Fibroblast of pulmonary artery (primary cell): Measurements from ENCODE around the gene HERC2.

ENCODE experiments used
- DNase-seq: peaks from one replicate; pipeline ENCODE4 v3.0.0-alpha.2; 2010; ENCODE audit warnings: low read depth
- H3K4me3 ChIP-seq: replicated peaks from 2 replicates; pipeline ENCODE4 v1.5.1; 2011; ENCODE audit warnings: low read depth, mild to moderate bottlenecking, control low read depth, low read length, moderate library complexity
- CTCF ChIP-seq: IDR thresholded peaks from 2 replicates; pipeline ENCODE4 v1.5.1; 2011; ENCODE audit warnings: mild to moderate bottlenecking, control low read depth, low read length, inconsistent platforms; ENCODE audit errors: missing control alignments

HERC2 gene

GRCh38 chr15:28273468-28273867 lies 48.5 kb downstream of the HERC2 start:
- peak; percentile 52 for TF ChIP-seq CTCF
- peak; percentile 49 for DNase-seq
- H3K4me3 ChIP-seq: no peak overlapping the region

DNA sequence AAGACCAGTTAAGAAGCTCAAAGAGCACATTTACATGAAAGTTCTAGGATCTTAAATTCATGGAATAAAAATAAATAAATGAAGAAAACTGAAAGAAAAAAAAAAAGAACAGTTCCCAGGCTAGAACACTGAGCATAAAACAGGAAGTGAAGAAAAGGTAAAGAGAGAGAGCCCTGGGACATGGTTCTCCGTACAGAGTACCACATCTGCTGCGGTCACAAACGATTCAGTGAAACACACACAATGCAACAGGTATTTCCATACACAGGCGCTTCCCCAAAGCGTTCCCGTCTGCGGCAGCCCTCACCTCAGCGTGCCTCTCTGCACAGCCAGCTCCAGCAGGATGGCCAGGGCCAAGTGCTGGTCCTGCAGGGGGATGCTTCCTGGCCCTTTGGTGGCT lies 49.4 kb downstream of the HERC2 start:
- H3K4me3 ChIP-seq: no peak overlapping the region
- no peak for TF ChIP-seq CTCF
- no peak for DNase-seq

DNA sequence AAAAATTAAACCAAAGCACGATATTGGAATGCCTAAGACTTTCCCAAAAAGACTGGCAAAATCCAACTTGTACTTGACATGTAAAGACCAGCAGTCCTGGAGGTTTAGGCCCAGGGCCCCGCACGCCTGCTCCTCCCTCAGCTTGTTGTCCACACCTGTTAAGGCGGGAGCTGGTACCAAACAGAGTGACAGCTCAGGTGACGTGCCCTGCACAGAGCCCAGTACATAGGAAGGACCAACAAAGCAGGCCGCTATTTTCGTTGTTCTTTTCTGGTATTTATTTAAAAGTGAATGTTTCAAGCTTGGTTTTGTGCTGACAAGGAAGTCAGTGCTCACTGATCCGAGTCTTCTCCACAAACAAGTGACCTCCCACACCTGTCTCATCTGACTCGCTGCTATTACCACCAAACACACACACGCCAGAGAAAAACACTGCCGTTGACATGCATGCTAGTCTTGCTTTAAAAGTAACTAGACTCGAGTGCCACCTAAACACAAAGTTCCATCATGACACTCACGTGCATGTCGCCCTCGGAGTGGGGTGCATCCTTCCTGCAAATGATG lies 50.2 kb downstream of the HERC2 start:
- H3K4me3 ChIP-seq: no peak overlapping the region
- TF ChIP-seq CTCF: no peak
- DNase-seq: no peak

DNA sequence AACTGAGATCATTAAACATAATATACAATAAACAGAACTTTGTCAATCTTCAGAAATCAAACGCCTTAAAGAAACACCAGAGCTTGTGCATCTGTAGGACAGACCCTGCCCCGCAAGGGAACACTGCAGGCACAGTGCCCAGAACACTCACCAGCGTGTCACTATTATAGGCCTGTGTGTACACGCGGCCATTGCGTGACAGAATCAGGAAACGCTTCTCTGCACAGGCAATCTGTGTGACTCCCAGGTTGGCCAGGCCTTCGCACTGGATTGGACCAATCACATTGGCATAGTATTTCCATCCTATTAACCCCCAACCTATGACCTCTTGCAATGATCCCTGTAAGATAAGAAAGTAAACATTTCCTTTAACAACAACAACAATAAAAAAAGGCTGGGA lies 52.9 kb downstream of the HERC2 start:
- TF ChIP-seq CTCF: no peak
- DNase-seq: no peak
- no peak overlapping the region for H3K4me3 ChIP-seq

DNA sequence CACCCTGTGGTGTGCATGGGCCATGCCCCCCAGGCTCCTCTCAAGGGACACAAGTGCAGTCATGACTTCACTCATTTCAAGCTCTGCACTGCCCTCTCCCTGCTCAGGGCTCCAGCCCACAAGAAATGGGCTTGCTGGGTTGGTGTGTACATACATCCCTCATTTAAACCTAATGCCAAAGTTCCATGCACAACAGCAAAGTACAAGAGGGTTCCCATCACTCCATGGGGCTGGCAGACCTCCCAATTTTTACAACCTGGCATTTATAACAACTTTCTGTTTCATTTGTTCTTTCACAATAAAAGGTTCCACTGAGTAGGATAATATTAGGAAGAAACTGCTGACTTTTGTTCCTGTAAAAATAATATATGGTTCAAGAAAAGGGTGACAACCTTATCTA lies 54.3 kb downstream of the HERC2 start:
- H3K4me3 ChIP-seq: no peak overlapping the region
- DNase-seq: no peak
- no peak for TF ChIP-seq CTCF

GRCh38 chr15:28265334-28266019 lies 56.5 kb downstream of the HERC2 start:
- no peak overlapping the region for H3K4me3 ChIP-seq
- TF ChIP-seq CTCF: no peak
- DNase-seq: no peak

DNA sequence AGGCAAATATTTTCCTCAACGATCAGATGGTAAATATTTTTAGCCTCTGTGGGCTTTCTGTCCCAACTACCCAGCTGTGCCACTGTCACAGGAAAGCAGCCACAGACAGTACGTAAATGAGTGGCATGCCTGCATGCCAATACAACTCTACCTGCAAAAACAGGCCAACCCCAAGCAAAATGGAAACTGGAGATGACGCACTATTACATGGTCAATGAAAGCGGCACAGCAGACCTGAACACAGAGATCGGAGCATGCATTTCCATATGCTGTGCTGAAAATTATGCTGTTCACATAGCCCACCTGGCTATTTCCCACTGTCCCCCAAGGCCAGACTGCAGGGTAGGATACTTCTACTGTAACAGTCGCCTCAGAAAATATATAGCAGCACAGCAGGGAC lies 57.8 kb downstream of the HERC2 start:
- no peak for TF ChIP-seq CTCF
- no peak for DNase-seq
- H3K4me3 ChIP-seq: no peak overlapping the region
